GM10266 (cell line): Measurements from ENCODE around the gene GRIN2A.

Source experiments
- DNase-seq: peaks from one replicate; pipeline ENCODE4 v3.0.0; 2012; ENCODE audit errors: extremely low spot score
- CTCF ChIP-seq: IDR thresholded peaks from 2 replicates; pipeline ENCODE4 v1.5.1; 2012; ENCODE audit warnings: mild to moderate bottlenecking, low read depth; ENCODE audit not compliant: control insufficient read depth, insufficient read depth; ENCODE audit errors: missing control alignments

Gene GRIN2A

GRCh38 chr16:9847146-9847545 lies 335.1 kb downstream of the GRIN2A start:
- DNase-seq = no peak
- TF ChIP-seq CTCF = no peak

- no peak for DNase-seq
- TF ChIP-seq CTCF = no peak
Observed at GRCh38 chr16:9846362-9847099, 335.7 kb downstream of the GRIN2A start.

- DNase-seq = no peak
- no peak for TF ChIP-seq CTCF
Observed at GRCh38 chr16:9845661-9846361, 336.4 kb downstream of the GRIN2A start.

- DNase-seq = no peak
- TF ChIP-seq CTCF = no peak
Observed at GRCh38 chr16:9844361-9844760, 337.9 kb downstream of the GRIN2A start.

- DNase-seq = no peak
- no peak for TF ChIP-seq CTCF
Observed at GRCh38 chr16:9843424-9844018, 338.7 kb downstream of the GRIN2A start.

GRCh38 chr16:9840761-9841665 lies 341.2 kb downstream of the GRIN2A start:
- no peak for TF ChIP-seq CTCF
- DNase-seq = no peak
